NCI-H774 (cell line): ENCODE measurements around the gene FRRS1L.
"Not testable (repeated sequence)": the region's sequence is repeated elsewhere in the genome, so short reads cannot be mapped to it uniquely, and the experiment has no call there.

Source experiments
- DNase-seq: peaks from one replicate; lab custom pipeline; 2025; lab: John Stamatoyannopoulos, UW

Gene FRRS1L

GRCh38 chr9:109129470-109130197 lies 37.4 kb downstream of the FRRS1L start:
- DNase-seq: no peak

- DNase-seq: not testable (repeated sequence)
These were observed 40.4 kb downstream of the FRRS1L start for GRCh38 chr9:109126671-109127070.

- DNase-seq: no peak
These were observed 42.9 kb downstream of the FRRS1L start for GRCh38 chr9:109124121-109124520.

- no peak for DNase-seq
These were observed 44.1 kb downstream of the FRRS1L start for GRCh38 chr9:109122726-109123621.

GRCh38 chr9:109121232-109121796 lies 45.7 kb downstream of the FRRS1L start:
- no peak for DNase-seq

GRCh38 chr9:109120204-109120789 lies 46.8 kb downstream of the FRRS1L start:
- DNase-seq: no peak

- DNase-seq: peak; percentile 96
These were observed 47.4 kb downstream of the FRRS1L start, which contains the start of gene TMEM245 for GRCh38 chr9:109119439-109120203. Gene TMEM245, minus strand, starts transcription at chr9:109119947. Its CDS starts 34 bp downstream, at chr9:109119913.

GRCh38 chr9:109118808-109119438 lies 48.1 kb downstream of the FRRS1L start:
- DNase-seq: no peak

GRCh38 chr9:109117856-109118807 lies 48.9 kb downstream of the FRRS1L start:
- no peak for DNase-seq

GRCh38 chr9:109115931-109116526 lies 51.0 kb downstream of the FRRS1L start:
- no peak for DNase-seq

GRCh38 chr9:109114670-109115069 lies 52.4 kb downstream of the FRRS1L start:
- DNase-seq: no peak

GRCh38 chr9:109113892-109114609 lies 53.0 kb downstream of the FRRS1L start:
- DNase-seq: no peak

- DNase-seq: no peak
These were observed 53.8 kb downstream of the FRRS1L start for GRCh38 chr9:109113254-109113653.

GRCh38 chr9:109110329-109111021 lies 56.6 kb downstream of the FRRS1L start:
- DNase-seq: no peak

- DNase-seq: no peak
These were observed 57.1 kb downstream of the FRRS1L start for GRCh38 chr9:109109967-109110328.

- DNase-seq: no peak
These were observed 58.7 kb downstream of the FRRS1L start for GRCh38 chr9:109108318-109108717.

- DNase-seq: no peak
These were observed 59.4 kb downstream of the FRRS1L start for GRCh38 chr9:109107402-109108240.
